ENCODE results near the gene BLTP3B. TPM values are rescaled to one million over a fixed set of nuclear protein-coding genes. Genes with fewer than 3 reads are reported as not detected.

BLTP3B gene
- total RNA-seq, 1 donor from 2014 or later, result 22.5 TPM

- DNase-seq (no peak), ATAC-seq (ENCODE audit: low read depth) (no peak)
- Mint-ChIP-seq H3K36me3 (ENCODE audit: low read depth) (peaks cover 38% of the 10 kb centered on the region), H3K4me1 (peaks cover 3% of the 10 kb centered on the region), H3K4me3 (no peak overlapping the region), H3K9me3 (no peaks in the 10 kb centered on the region), H3K27me3 (no peaks in the 10 kb centered on the region), H3K27ac (no peak overlapping the region)
- intact Hi-C loops (cut with micrococcal nuclease), result no loop called here
- POLR2A ChIA-PET, result interaction anchor here (0.5 kb wide), 1 partner anchor 9 kb away, joined by 3 read pairs; no protein-coding TSS in a partner anchor
- no peak for TF ChIP-seq CTCF (IDR thresholded peaks at IDR 0.05)
- CTCF ChIA-PET, result no interaction called here
These were observed 44.4 kb upstream of the BLTP3B start for GRCh38 chr12:100187068-100187467.

- peaks cover 6% of the 10 kb centered on the region for H3K4me1 Mint-ChIP-seq
- H3K36me3 Mint-ChIP-seq (ENCODE audit: low read depth), result peaks cover 32% of the 10 kb centered on the region
- no peak for TF ChIP-seq CTCF (IDR thresholded peaks at IDR 0.05)
- CTCF ChIA-PET, result interaction anchor here (1.4 kb wide), 1 partner anchor 31 kb away, joined by 3 read pairs; no protein-coding TSS in a partner anchor
- intact Hi-C loops (cut with micrococcal nuclease), result no loop called here
- ATAC-seq (ENCODE audit: low read depth) (no peak), DNase-seq (no peak)
- H3K27me3 Mint-ChIP-seq, result no peaks in the 10 kb centered on the region
- no peak overlapping the region for H3K27ac Mint-ChIP-seq
- no peak overlapping the region for H3K4me3 Mint-ChIP-seq
- POLR2A ChIA-PET, result no interaction called here
- H3K9me3 Mint-ChIP-seq, result no peaks in the 10 kb centered on the region
These were observed 43.4 kb upstream of the BLTP3B start for GRCh38 chr12:100186071-100186470.

- TF ChIP-seq CTCF (IDR thresholded peaks at IDR 0.05), result no peak
- peaks cover 32% of the 10 kb centered on the region for H3K36me3 Mint-ChIP-seq (ENCODE audit: low read depth)
- intact Hi-C loops (cut with micrococcal nuclease), result no loop called here
- H3K27ac Mint-ChIP-seq, result no peak overlapping the region
- no peak overlapping the region for H3K4me3 Mint-ChIP-seq
- peaks cover 6% of the 10 kb centered on the region for H3K4me1 Mint-ChIP-seq
- DNase-seq, result no peak
- ChIA-PET CTCF (interaction anchor here (1.4 kb wide), 1 partner anchor 31 kb away, joined by 3 read pairs; no protein-coding TSS in a partner anchor), POLR2A (no interaction called here)
- H3K27me3 Mint-ChIP-seq, result no peaks in the 10 kb centered on the region
- no peaks in the 10 kb centered on the region for H3K9me3 Mint-ChIP-seq
- no peak for ATAC-seq (ENCODE audit: low read depth)
These were observed 42.8 kb upstream of the BLTP3B start for GRCh38 chr12:100185361-100185894.

- peaks cover 26% of the 10 kb centered on the region for H3K36me3 Mint-ChIP-seq (ENCODE audit: low read depth)
- ChIA-PET POLR2A (no interaction called here), CTCF (interaction anchor here (1.4 kb wide), 1 partner anchor 30 kb away, joined by 3 read pairs; no protein-coding TSS in a partner anchor)
These were observed 42.0 kb upstream of the BLTP3B start for GRCh38 chr12:100184549-100185145.

More at GRCh38 chr12:100184549-100185145, 42.0 kb upstream of the BLTP3B start:
- DNase-seq (no peak), ATAC-seq (ENCODE audit: low read depth) (no peak)
- H3K27me3 Mint-ChIP-seq, result no peaks in the 10 kb centered on the region
- intact Hi-C loops (cut with micrococcal nuclease), result no loop called here
- H3K4me3 Mint-ChIP-seq, result no peak overlapping the region
- no peaks in the 10 kb centered on the region for H3K9me3 Mint-ChIP-seq
- no peak overlapping the region for H3K27ac Mint-ChIP-seq
- peaks cover 6% of the 10 kb centered on the region for H3K4me1 Mint-ChIP-seq
- no peak for TF ChIP-seq CTCF (IDR thresholded peaks at IDR 0.05)
